ENCODE measurements around the gene DDX43. TPM values are rescaled to one million over a fixed set of nuclear protein-coding genes. Genes with fewer than 3 reads are reported as not detected.

DDX43 gene
- total and polyA plus RNA-seq, 8 donors = 0.27 to 1.5 (median 1.2) TPM

DNA sequence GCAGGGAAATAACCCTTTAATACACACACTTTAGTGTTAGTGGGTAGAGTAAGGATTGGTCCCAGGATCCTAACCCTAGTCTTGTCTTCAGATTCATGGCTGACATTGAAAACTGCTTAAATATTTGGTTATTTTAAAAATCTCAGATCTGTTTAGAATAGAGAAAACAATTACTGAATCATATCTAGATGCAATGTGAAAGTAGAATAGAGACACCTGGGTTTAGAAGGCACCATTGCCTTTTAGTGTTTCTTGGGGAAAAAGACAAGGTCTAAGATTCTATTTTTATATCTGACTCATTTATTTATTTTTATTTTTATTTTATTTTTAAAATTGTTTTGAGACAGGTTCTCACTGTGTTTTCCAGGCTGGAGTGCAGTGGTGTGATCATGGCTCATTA lies 6.0 kb downstream of the DDX43 start:
- Histone ChIP-seq H3K4me1 (no peaks in the 10 kb centered on the region), H3K27me3 (no peaks in the 10 kb centered on the region), H3K4me3 (no peak overlapping the region), H3K9me3 (no peaks in the 10 kb centered on the region), H3K27ac (no peak overlapping the region), H3K36me3 (no peaks in the 10 kb centered on the region)
- no peak for TF ChIP-seq CTCF (IDR thresholded peaks at IDR 0.05)
- intact Hi-C loops (cut with DNase I) = no loop called here
- no peak for ATAC-seq
- DNase-seq = no peak

GRCh38 chr6:73409395-73409794 lies 14.8 kb downstream of the DDX43 start:
- H3K27me3 ChIP-seq = no peaks in the 10 kb centered on the region
- H3K9me3 ChIP-seq = no peaks in the 10 kb centered on the region
- H3K4me1 ChIP-seq = no peaks in the 10 kb centered on the region
- H3K4me3 ChIP-seq = no peak overlapping the region
- TF ChIP-seq CTCF (IDR thresholded peaks at IDR 0.05) = no peak
- intact Hi-C loops (cut with DNase I) = no loop called here
- ATAC-seq (no peak), DNase-seq (no peak)
- H3K36me3 ChIP-seq = peaks cover 0 to 1% of the 10 kb centered on the region in 2 donors
- no peak overlapping the region for H3K27ac ChIP-seq

- Histone ChIP-seq H3K4me1 (no peaks in the 10 kb centered on the region), H3K27ac (no peak overlapping the region), H3K9me3 (no peaks in the 10 kb centered on the region), H3K4me3 (no peak overlapping the region), H3K36me3 (peaks cover 0 to 22% of the 10 kb centered on the region in 2 donors), H3K27me3 (no peaks in the 10 kb centered on the region)
- DNase-seq = no peak
- no peak for ATAC-seq
- intact Hi-C loops (cut with DNase I) = no loop called here
- TF ChIP-seq CTCF (IDR thresholded peaks at IDR 0.05) = no peak
These were observed 18.5 kb downstream of the DDX43 start for GRCh38 chr6:73413102-73413501.

- DNase-seq (no peak), ATAC-seq (no peak)
- H3K36me3 ChIP-seq = peaks cover 0 to 71% of the 10 kb centered on the region in 2 donors
- H3K27me3 ChIP-seq = no peaks in the 10 kb centered on the region
- no peak overlapping the region for H3K27ac ChIP-seq
- H3K4me1 ChIP-seq = peaks cover 0 to 4% of the 10 kb centered on the region in 2 donors
- intact Hi-C loops (cut with DNase I) = no loop called here
- TF ChIP-seq CTCF (IDR thresholded peaks at IDR 0.05) = no peak
- no peak overlapping the region for H3K4me3 ChIP-seq
- no peaks in the 10 kb centered on the region for H3K9me3 ChIP-seq
These were observed 23.6 kb downstream of the DDX43 start for GRCh38 chr6:73418081-73418741.

GRCh38 chr6:73421534-73421933 lies 26.9 kb downstream of the DDX43 start:
- TF ChIP-seq CTCF (IDR thresholded peaks at IDR 0.05) = no peak
- intact Hi-C loops (cut with DNase I) = no loop called here
- Histone ChIP-seq H3K27me3 (no peaks in the 10 kb centered on the region), H3K9me3 (no peaks in the 10 kb centered on the region), H3K4me3 (no peak overlapping the region), H3K4me1 (peaks cover 0 to 6% of the 10 kb centered on the region in 2 donors), H3K36me3 (peaks cover 0 to 88% of the 10 kb centered on the region in 2 donors), H3K27ac (no peak overlapping the region)
- no peak for ATAC-seq
- no peak for DNase-seq
